PC-9 (cell line): ENCODE measurements around the gene ABLIM1. TPM values are rescaled to one million over a fixed set of nuclear protein-coding genes. Genes with fewer than 3 reads are reported as not detected.

Experiments
- BruUV-seq: library from RNA; stranded (reverse); fragments of 400-500 nt; replicated peaks from 2 replicates; lab custom pipeline; 2021; lab: Mats Ljungman, UMichigan
- CTCF ChIA-PET: fragments of 300-600 bp; sonication (Branson Sonifier 250); formaldehyde crosslinking; loops from one replicate; lab custom pipeline; 2022; ENCODE audit warnings: antibody characterized with exemption; lab: Charles Lee
- POLR2A ChIA-PET: fragments of 300-600 bp; sonication (Branson Sonifier 250); formaldehyde crosslinking; loops from one replicate; lab custom pipeline; 2022; ENCODE audit warnings: antibody characterized with exemption; ENCODE audit not compliant: unreplicated experiment; lab: Charles Lee
- DNase-seq, 2 experiments: peaks; one replicate each; pipeline versions ENCODE4 v3.0.0 to v3.0.0-alpha.2; 2015 to 2022; ENCODE audit warnings: mixed read lengths in 1 of 2
- H2AFZ ChIP-seq: fragments of 200-600 bp; sonication (generic); 2 replicates; pipeline ENCODE4 v1.8.1; 2017; ENCODE audit warnings: antibody characterized with exemption
- H3F3A ChIP-seq: fragments of 200-600 bp; sonication (generic); 2 replicates; pipeline ENCODE4 v1.8.1; 2017; ENCODE audit warnings: antibody characterized with exemption, mild to moderate bottlenecking, low read depth; ENCODE audit not compliant: insufficient read depth
- H3K27ac ChIP-seq: fragments of 200-600 bp; sonication (generic); 2 replicates; pipeline ENCODE4 v1.6.1; 2016; ENCODE audit warnings: mixed run types
- H3K27me3 ChIP-seq: fragments of 200-600 bp; sonication (generic); 2 replicates; pipeline ENCODE4 v1.6.1; 2016; ENCODE audit warnings: low read depth, mixed run types; ENCODE audit not compliant: insufficient read depth
- H3K36me3 ChIP-seq: fragments of 200-600 bp; sonication (generic); 2 replicates; pipeline ENCODE4 v1.6.1; 2016; ENCODE audit warnings: low read depth, mixed run types
- H3K4me1 ChIP-seq: fragments of 200-600 bp; sonication (generic); replicated peaks from 2 replicates; pipeline ENCODE4 v1.6.1; 2016; ENCODE audit warnings: mixed run types; ENCODE audit not compliant: insufficient read depth
- H3K4me2 ChIP-seq: fragments of 200-600 bp; sonication (generic); 2 replicates; pipeline ENCODE4 v1.6.1; 2017; ENCODE audit warnings: mixed run types
- H3K4me3 ChIP-seq: fragments of 200-600 bp; sonication (generic); 2 replicates; pipeline ENCODE4 v1.6.1; 2016; ENCODE audit warnings: mixed run types
- H3K79me2 ChIP-seq: fragments of 200-600 bp; sonication (generic); 2 replicates; pipeline ENCODE4 v1.6.1; 2017; ENCODE audit warnings: low read depth, mixed run types
- H3K9me2 ChIP-seq: fragments of 200-600 bp; sonication (generic); 2 replicates; pipeline ENCODE4 v1.8.1; 2017; ENCODE audit warnings: mild to moderate bottlenecking; ENCODE audit not compliant: insufficient read depth
- H3K9me3 ChIP-seq: fragments of 200-600 bp; sonication (generic); 2 replicates; pipeline ENCODE4 v1.8.1; 2016; ENCODE audit warnings: low read depth; ENCODE audit not compliant: insufficient read depth
- H4K20me1 ChIP-seq: fragments of 200-600 bp; sonication (generic); 2 replicates; pipeline ENCODE4 v1.8.1; 2017; ENCODE audit not compliant: insufficient read depth
- CTCF ChIP-seq: fragments of 200-600 bp; sonication (generic); conservative IDR thresholded peaks from 2 replicates; pipeline ENCODE4 v1.6.1; 2017; ENCODE audit warnings: mixed run types, antibody characterized with exemption, mild to moderate bottlenecking, moderate library complexity
- EZH2 ChIP-seq: fragments of 200-600 bp; sonication (generic); IDR thresholded peaks from 2 replicates; pipeline ENCODE4 v1.8.0; 2017; ENCODE audit warnings: antibody characterized with exemption, low read depth
- intact Hi-C: fragments of 100-400 bp; cut with micrococcal nuclease; formaldehyde crosslinking; loops from one replicate; pipeline ENCODE4 v1.10.0; 2022; ENCODE audit not compliant: unreplicated experiment
- total RNA-seq: library from RNA; stranded (reverse); gene quantifications from 2 replicates; pipeline ENCODE4 v1.2.3, GENCODE V29; 2021

ABLIM1 gene
- total RNA-seq, 1 experiment from 2014 or later: 68.7 TPM

GRCh38 chr10:114430688-114431413, 227.2 kb downstream of the ABLIM1 start:
- no peaks in the 10 kb centered on the region for H3K9me3 ChIP-seq
- H3K27me3 ChIP-seq: no peaks in the 10 kb centered on the region
- no peak for DNase-seq
- H3K9me2 ChIP-seq: no peaks in the 10 kb centered on the region
- H3K4me2 ChIP-seq: no peak overlapping the region
- H3F3A ChIP-seq: no peaks in the 10 kb centered on the region
- no peaks in the 10 kb centered on the region for H3K4me1 ChIP-seq
- no peaks in the 10 kb centered on the region for H3K36me3 ChIP-seq
- no peak overlapping the region for H2AFZ ChIP-seq
- no peak overlapping the region for H3K27ac ChIP-seq
- H4K20me1 ChIP-seq: no peaks in the 10 kb centered on the region
- no peak overlapping the region for H3K4me3 ChIP-seq
- ChIA-PET CTCF (no interaction called here), POLR2A (no interaction called here)
- no TSS peak for BruUV-seq
- intact Hi-C loops: no loop called here
- TF ChIP-seq CTCF (no peak), EZH2 (no peak)
- H3K79me2 ChIP-seq: no peaks in the 10 kb centered on the region

- POLR2A ChIA-PET: no interaction called here
- Histone ChIP-seq H3K36me3 (no peaks in the 10 kb centered on the region), H3K9me2 (no peaks in the 10 kb centered on the region), H3K27ac (no peak overlapping the region), H3K9me3 (no peaks in the 10 kb centered on the region), H3K27me3 (no peaks in the 10 kb centered on the region), H3K4me1 (no peaks in the 10 kb centered on the region), H4K20me1 (no peaks in the 10 kb centered on the region), H3K4me3 (no peak overlapping the region), H3F3A (no peaks in the 10 kb centered on the region), H3K79me2 (no peaks in the 10 kb centered on the region), H2AFZ (no peak overlapping the region), H3K4me2 (no peak overlapping the region)
- CTCF ChIA-PET: no interaction called here
- TF ChIP-seq CTCF: no peak
- TF ChIP-seq EZH2: no peak
- intact Hi-C loops: no loop called here
- no TSS peak for BruUV-seq
- no peak for DNase-seq
Measured at GRCh38 chr10:114429581-114430335, 228.3 kb downstream of the ABLIM1 start.

- no peaks in the 10 kb centered on the region for H3K27me3 ChIP-seq
- no peak overlapping the region for H3K27ac ChIP-seq
- intact Hi-C loops: no loop called here
- H3K4me1 ChIP-seq: no peaks in the 10 kb centered on the region
- no peak for DNase-seq
- no peak overlapping the region for H3K4me2 ChIP-seq
- POLR2A ChIA-PET: no interaction called here
- no peaks in the 10 kb centered on the region for H3K9me3 ChIP-seq
- no peaks in the 10 kb centered on the region for H4K20me1 ChIP-seq
- BruUV-seq: no TSS peak
- H2AFZ ChIP-seq: no peak overlapping the region
- no peaks in the 10 kb centered on the region for H3F3A ChIP-seq
- CTCF ChIA-PET: interaction anchor here (0.5 to 0.9 kb wide), 3 partner anchors 39 to 121 kb away, joined by 3 to 4 read pairs (median 4); no protein-coding TSS in a partner anchor
- no peaks in the 10 kb centered on the region for H3K9me2 ChIP-seq
- TF ChIP-seq CTCF (no peak), EZH2 (no peak)
- no peaks in the 10 kb centered on the region for H3K79me2 ChIP-seq
- H3K36me3 ChIP-seq: no peaks in the 10 kb centered on the region
- H3K4me3 ChIP-seq: no peak overlapping the region
Measured at GRCh38 chr10:114427124-114427852, 230.8 kb downstream of the ABLIM1 start.
